Esophagus squamous epithelium (tissue), 5 donors: ENCODE measurements around the gene BOD1L1. TPM values are rescaled to one million over a fixed set of nuclear protein-coding genes. Genes with fewer than 3 reads are reported as not detected.

Experiments
- DNase-seq: peaks from one replicate; lab custom pipeline; 2025; lab: John Stamatoyannopoulos, UW
- H3K27ac ChIP-seq, 4 donors: fragments of 200-600 bp; sonication (generic); one replicate each; pipeline ENCODE4 v1.5.1; 2016 to 2019; ENCODE audit warnings: mild to moderate bottlenecking in 1 of 4
- H3K27me3 ChIP-seq, 4 donors: fragments of 200-600 bp; sonication (generic); 1 replicate in 3 of 4; 2 replicates in 1 of 4; pipeline versions ENCODE4 v1.5.1 to v1.6.0; 2017 to 2021; ENCODE audit warnings: antibody characterized with exemption in 1 of 4
- H3K36me3 ChIP-seq, 3 donors: fragments of 200-600 bp; sonication (generic); one replicate each; pipeline ENCODE4 v1.5.1; 2016 to 2019
- H3K4me1 ChIP-seq, 3 donors: fragments of 200-600 bp; sonication (generic); one replicate each; pipeline ENCODE4 v1.5.1; 2017 to 2019
- H3K4me3 ChIP-seq, 4 donors: fragments of 200-600 bp; sonication (generic); 1 replicate in 3 of 4; 2 replicates in 1 of 4; pipeline ENCODE4 v1.5.1; 2016 to 2019; ENCODE audit warnings: mild to moderate bottlenecking in 2 of 4, moderate library complexity in 1 of 4
- H3K9me3 ChIP-seq, 3 donors: fragments of 200-600 bp; sonication (generic); one replicate each; pipeline ENCODE4 v1.5.1; 2016 to 2019
- POLR2A ChIP-seq, 4 donors: fragments of 450-650 bp; IDR thresholded peaks; one replicate each; pipeline ENCODE4 v1.6.1; 2017; ENCODE audit warnings: antibody characterized with exemption in 4 of 4, mild to moderate bottlenecking in 4 of 4, moderate library complexity in 3 of 4
- WGBS, 2 donors: methylation state at CpG; one replicate each; pipeline ENCODE4 v1.1.5; 2018; 5-methylcytosine and 5-hydroxymethylcytosine counted together
- intact Hi-C: fragments of 100-400 bp; cut with DNase I; formaldehyde crosslinking; loops from one replicate; pipeline ENCODE4 v1.15.0; 2022
- total RNA-seq, 4 donors: library from RNA; depleted of rRNA; stranded (reverse); fragments of >200 nt; gene quantifications; one replicate each; pipeline ENCODE4 v1.1.0, GENCODE V29; 2016
- TF ChIP-seq, protein P1 (sequence below), 6 experiments: fragments of 450-650 bp in 4 of 6; fragments of 200-600 bp in 2 of 6; sonication (generic) in 2 of 6; IDR thresholded peaks; one replicate each; pipeline ENCODE4 v1.5.1; 2016 to 2019; ENCODE audit warnings: antibody characterized with exemption in 6 of 6, mild to moderate bottlenecking in 4 of 6, moderate library complexity in 4 of 6
- donor health status: DM: yes; HTN: yes; CAD: no.

BOD1L1 gene
- total RNA-seq, 4 donors from 2014 or later = 15.0 to 37.0 (median 25.6) TPM

DNA sequence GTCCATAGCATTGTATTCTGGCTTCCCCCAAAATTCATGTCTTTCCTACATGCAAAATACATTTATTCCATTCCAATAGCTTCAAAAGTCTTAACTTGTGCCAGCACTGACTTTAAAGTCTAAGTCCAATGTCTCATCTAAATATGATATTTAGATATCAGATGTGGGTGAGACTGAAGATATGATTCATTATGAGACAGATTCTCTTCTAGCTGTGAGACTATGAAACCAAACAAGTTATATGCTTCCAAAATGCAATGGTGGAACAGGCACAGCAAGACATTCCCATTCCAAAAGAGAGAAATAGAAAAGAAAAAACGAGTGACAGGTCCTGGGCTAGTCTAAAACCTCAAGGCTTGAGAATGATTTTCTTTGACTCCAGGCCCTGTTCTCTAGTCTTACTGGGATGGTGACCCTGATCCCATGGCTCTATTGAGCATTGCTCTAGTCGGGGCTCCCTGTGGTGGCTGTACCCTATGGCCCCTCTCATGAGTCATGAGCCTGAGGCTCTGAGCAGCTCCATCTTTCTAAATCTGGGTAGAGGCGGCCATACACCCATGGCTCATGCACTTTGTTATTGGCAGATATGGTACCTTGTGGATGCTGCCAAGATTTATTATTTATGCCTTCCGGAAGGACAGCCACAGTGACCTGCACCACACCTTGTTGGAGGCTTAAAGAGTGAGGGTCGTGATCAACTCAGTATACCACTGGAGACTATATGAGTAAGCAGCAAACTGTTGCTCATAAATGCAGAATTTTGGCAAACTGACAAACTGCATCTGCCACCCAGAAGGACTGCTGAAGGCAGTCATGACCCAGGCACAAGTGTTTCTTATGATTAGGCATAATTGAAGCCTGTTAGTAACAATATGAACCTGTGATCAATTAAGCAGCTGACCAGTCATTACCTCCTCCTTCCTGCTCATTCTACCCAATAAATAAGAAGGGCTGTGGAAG is 38.5 kb upstream of the BOD1L1 start:
- WGBS, 2 donors = 56 to 70% methylated on average over 2 to 5 of the region's 5 CpGs
- no peaks in the 10 kb centered on the region for H3K4me1 ChIP-seq
- intact Hi-C loops = no loop called here
- no peak for TF ChIP-seq POLR2A (IDR thresholded peaks at IDR 0.05)
- TF ChIP-seq, protein P1, sequence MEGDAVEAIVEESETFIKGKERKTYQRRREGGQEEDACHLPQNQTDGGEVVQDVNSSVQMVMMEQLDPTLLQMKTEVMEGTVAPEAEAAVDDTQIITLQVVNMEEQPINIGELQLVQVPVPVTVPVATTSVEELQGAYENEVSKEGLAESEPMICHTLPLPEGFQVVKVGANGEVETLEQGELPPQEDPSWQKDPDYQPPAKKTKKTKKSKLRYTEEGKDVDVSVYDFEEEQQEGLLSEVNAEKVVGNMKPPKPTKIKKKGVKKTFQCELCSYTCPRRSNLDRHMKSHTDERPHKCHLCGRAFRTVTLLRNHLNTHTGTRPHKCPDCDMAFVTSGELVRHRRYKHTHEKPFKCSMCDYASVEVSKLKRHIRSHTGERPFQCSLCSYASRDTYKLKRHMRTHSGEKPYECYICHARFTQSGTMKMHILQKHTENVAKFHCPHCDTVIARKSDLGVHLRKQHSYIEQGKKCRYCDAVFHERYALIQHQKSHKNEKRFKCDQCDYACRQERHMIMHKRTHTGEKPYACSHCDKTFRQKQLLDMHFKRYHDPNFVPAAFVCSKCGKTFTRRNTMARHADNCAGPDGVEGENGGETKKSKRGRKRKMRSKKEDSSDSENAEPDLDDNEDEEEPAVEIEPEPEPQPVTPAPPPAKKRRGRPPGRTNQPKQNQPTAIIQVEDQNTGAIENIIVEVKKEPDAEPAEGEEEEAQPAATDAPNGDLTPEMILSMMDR (IDR thresholded peaks at IDR 0.05) = no peak
- H3K27me3 ChIP-seq = no peaks in the 10 kb centered on the region
- no peak for DNase-seq
- H3K9me3 ChIP-seq = no peaks in the 10 kb centered on the region
- no peaks in the 10 kb centered on the region for H3K36me3 ChIP-seq
- no peak overlapping the region for H3K27ac ChIP-seq
- no peak overlapping the region for H3K4me3 ChIP-seq

DNA sequence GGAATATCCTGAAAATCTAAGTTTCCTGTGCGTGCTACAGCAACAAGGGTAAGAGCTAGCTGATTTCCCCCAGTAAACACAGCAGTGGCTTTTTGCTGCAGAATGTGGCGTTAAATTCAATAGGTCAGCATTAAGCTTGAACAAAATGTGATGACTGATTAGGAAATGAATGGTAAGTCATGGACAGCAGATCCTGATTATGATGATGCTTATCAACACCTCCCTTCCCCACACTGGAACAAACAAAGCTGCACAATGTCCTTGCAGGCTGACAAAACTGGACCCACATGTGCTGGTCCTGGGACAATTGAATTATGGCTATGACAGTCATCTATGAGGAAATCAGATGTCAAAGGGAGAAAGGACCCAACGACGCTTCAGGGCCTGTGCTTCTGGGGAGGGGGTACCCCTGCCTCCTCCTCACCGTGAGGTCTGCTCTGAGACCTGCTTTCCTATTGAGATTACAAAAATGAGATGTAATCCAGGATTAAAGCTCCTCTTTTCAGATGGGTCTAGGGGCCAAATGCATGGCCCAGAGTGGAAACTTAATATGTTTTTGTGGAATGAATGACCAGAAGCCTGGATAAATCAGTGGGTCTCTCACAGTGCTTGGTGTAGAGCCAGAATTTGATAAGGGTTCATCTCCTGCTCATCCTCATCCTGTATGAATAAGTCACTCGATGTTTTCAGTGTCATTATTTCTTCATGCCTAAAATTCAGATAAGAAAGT is 32.0 kb upstream of the BOD1L1 start:
- intact Hi-C loops = no loop called here
- Histone ChIP-seq H3K27me3 (no peaks in the 10 kb centered on the region), H3K9me3 (no peaks in the 10 kb centered on the region), H3K36me3 (no peaks in the 10 kb centered on the region), H3K4me3 (no peak overlapping the region), H3K27ac (no peak overlapping the region), H3K4me1 (peaks cover 0 to 11% (median 3%) of the 10 kb centered on the region in 3 donors)
- DNase-seq = no peak
- WGBS, 2 donors = 75 to 78% methylated on average over 6 of the region's 6 CpGs
- TF ChIP-seq POLR2A (IDR thresholded peaks at IDR 0.05) = no peak
- TF ChIP-seq, protein P1 (IDR thresholded peaks at IDR 0.05) = no peak

DNA sequence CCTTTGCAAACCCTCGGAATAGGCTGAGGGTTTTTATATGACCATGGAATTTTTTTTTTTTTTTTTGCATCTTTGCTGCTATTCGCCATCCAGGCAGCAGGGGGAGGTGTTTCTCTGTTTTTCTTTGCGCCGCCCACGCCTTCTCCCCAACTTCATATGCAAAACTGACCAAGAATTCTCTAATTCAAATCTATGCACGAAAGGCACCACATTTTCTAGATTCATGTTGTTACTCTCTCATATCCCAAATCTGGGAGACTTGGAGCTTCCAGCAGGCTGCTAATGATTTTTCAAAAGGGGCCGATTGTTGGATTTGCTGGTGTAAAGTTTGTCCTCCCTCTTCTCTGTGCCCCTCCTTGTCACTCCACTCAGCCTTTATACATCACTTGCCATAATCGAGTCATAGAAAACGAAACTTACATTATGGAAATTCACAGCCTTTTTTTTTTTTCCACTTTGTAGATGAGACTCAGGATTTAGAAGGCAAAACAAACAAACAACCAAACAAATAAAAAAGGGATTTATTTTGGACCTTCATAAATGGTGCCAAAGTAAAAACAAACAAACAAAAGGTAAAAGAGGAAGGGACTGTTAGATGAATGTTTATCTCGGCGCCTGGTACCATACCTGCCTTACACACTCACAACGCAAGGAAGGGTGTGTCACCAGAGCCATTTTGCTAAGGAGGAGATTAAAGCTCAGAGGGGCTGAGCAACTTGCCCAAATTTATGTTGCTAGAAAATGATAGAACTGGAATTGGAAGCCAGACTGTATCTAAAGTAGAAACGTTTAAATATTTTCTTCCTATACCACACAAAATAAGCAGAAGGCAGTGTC is 29.3 kb upstream of the BOD1L1 start:
- Histone ChIP-seq H3K27me3 (no peaks in the 10 kb centered on the region), H3K4me1 (peaks cover 0 to 20% (median 6%) of the 10 kb centered on the region in 3 donors), H3K9me3 (no peaks in the 10 kb centered on the region), H3K27ac (no peak overlapping the region), H3K4me3 (peak overlapping the region in 3 of 4 donors; percentile 15 to 55 (median 17)), H3K36me3 (no peaks in the 10 kb centered on the region)
- intact Hi-C loops = no loop called here
- no peak for TF ChIP-seq POLR2A (IDR thresholded peaks at IDR 0.05)
- TF ChIP-seq, protein P1 (IDR thresholded peaks at IDR 0.05) = peak; percentile 64 to 81 (median 77)
- DNase-seq = no peak
- 9% methylated on average over 13 of the region's 13 CpGs for WGBS, 2 donors

DNA sequence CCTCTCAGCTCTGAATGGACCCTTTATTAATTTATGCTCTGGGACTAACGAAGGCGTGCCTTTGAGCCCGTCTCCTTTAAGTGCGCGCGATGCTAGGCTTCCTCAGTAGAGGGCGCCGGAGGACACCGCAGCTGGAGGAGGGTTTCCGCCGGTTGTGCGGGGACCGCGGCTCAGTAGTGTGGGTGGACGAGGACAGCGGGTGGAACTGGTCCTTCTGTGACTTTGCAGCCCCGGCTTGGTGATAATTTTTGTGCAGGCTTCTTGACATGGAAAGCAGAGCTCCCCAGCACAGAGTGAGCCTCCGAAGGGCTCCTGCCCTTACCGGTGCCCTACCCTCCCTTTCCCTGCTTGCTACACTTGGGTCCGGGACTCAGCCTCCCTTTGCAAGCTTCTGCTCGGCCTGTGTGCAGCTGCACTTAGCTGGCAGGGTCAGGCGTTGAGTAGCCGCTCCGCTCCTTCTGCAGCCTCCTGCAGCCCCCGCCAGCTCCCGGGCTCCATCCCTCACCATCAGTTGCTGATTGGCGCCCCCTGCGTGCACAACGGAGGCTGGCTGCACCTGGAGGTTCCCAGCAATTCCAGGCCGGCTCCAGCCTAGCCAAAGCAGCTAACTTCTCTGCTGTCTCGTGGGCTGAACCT is 26.8 kb upstream of the BOD1L1 start:
- Histone ChIP-seq H3K36me3 (no peaks in the 10 kb centered on the region), H3K4me1 (peaks cover 0 to 20% (median 6%) of the 10 kb centered on the region in 3 donors), H3K27ac (no peak overlapping the region), H3K27me3 (peaks cover 0 to 7% (median 0%) of the 10 kb centered on the region in 4 donors), H3K4me3 (peak overlapping the region; percentile 28 to 72 (median 42)), H3K9me3 (no peaks in the 10 kb centered on the region)
- intact Hi-C loops = no loop called here
- DNase-seq = peak; percentile 23
- no peak for TF ChIP-seq POLR2A (IDR thresholded peaks at IDR 0.05)
- TF ChIP-seq, protein P1 (IDR thresholded peaks at IDR 0.05) = peak; percentile 47 to 89 (median 77)
- 0 to 1% methylated on average over 17 to 20 of the region's 31 CpGs for WGBS, 2 donors
